Measurements from ENCODE around the gene GPX3.

GPX3 gene

DNA sequence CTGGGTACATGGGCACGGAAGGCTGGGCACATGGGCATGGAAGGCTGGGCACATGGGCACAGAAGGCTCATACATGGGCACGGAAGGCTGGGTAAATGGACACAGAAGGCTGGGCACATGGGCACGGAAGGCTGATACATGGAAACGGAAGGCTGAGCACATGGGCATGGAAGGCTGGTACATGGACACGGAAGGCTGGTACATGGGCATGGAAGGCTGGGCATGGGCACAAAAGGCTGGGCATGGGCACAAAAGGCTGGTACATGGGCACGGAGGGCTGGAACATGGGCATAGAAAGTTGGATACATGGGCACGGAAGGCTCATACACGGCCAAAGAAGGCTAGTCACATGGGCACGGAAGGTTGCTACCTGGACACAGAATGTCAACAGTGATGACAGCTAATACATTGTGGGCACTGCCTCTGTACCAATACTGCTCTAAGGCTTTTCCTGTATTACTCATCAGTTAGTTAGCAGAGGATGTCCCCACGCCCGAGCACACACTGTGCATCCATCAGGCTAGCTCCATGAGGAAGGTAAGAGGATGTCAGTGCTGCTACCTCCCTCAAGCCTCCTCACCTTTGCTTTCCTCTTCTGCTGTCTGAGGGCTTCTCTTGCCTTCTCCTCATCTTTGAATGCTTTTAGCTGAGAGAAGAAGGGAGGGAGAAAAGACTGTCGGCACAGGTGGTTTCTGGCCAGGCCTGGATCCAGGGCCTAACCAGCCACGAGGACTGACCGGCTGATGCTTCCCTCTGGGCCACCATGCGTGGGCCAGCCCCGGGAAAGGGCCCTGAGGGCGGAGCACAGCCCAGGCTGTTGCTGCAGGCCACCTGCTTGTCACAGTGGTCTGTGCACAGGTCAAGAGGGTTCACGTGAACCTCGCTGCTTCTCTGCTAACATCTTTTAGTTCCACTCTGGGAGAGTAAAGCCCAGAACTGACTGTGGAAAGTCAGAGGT, 14.3 kb downstream of the GPX3 start:
- no peak for DNase-seq (ENCODE audit: low spot score)

DNA sequence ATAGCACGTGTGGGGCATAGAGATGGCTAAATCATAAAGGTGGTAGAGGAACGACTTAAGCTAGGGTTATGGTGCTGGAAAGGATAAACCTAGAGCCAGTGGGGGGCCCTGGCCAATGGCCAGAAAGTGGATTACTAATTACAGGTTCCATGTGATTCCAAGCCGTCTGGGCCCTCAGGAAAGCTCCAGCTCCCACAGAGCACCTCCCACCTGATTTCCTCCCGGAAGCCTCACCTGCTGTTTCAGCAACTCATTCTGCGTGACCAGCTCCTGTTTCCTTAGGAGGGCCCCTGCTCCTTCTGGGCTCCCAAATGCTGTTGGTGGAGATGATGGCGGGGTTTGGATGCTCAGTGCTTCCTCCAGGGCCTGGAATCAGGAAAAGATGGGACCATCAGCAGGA, 16.2 kb downstream of the GPX3 start:
- no peak for DNase-seq (ENCODE audit: low spot score)

DNA sequence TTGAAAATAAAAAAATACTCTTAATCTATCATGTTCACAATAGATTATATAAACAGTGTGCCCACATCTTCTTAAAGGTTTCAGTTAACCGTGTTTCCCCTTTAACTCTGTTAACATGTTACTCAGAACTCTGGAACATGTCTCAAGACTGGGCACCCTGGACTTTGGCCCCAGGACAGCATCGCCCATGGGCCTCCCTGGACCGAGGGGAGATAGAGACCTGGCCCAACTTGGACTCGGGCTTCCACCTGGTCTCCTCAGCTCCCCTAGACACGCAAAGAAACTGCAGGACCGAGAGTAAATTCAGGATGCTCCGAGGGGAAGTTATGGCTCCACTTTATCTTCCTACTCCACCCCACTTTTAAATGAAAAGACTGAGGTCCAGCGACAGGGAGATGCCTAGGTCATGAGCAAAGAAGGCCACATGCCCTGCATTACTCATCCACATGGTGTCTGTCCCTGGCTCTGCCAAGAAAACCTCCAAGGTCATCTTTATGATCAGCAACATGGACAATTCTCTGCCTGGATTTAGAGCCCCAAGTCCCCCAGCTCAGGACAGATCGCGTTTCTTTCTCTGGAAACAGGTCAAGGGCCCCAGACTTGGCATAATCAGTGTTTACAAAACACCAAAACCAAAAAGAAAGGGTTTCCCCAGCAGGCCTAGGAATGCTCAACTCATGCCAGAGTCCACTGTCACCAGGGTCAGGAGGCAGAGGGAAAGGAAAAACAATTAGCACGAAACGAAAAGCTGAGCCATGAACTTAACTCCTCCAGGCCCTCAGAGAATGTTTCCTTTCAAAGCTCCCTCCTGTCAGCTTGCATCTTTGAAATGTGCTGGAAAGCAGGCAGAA, 17.4 kb downstream of the GPX3 start:
- no peak for DNase-seq (ENCODE audit: low spot score)

DNA sequence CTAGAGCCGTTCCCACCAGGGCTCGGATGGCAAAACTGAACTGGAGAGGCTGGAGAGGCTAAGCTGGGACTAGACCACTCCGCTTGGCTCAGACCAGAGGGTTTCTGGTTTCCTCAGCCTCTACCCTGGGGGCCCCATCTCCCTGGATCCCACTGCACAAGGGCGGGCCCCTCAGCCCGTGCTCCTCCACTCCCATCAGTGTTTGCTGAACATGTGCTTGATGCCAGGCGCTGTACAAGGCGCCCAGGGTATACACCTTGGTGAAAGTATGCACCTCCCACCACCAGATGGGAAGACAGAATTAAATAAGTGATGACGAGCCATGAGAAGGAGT, 18.0 kb downstream of the GPX3 start:
- DNase-seq (ENCODE audit: low spot score): no peak

DNA sequence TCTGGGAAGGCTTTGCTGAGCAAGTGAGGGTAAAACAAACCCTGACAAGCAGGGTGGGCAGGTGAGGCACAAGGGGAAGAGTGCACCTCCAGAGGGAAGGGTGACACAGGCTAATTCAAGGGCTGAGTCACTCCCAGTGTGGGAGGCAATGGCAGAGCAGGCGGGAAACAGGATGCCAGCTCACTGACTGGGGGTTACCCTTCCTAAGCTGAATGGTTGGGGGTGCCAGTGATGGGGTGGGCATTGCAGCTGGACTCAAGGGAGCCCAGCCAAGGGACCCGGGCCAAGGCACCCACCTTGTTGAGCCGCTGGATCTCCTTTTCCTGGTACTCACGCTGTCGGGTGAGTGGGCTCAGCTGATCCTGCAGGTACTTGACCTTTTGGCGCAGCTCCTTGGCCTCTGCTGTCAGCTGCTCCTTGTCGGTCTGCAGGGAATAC, 18.4 kb downstream of the GPX3 start:
- no peak for DNase-seq (ENCODE audit: low spot score)

DNA sequence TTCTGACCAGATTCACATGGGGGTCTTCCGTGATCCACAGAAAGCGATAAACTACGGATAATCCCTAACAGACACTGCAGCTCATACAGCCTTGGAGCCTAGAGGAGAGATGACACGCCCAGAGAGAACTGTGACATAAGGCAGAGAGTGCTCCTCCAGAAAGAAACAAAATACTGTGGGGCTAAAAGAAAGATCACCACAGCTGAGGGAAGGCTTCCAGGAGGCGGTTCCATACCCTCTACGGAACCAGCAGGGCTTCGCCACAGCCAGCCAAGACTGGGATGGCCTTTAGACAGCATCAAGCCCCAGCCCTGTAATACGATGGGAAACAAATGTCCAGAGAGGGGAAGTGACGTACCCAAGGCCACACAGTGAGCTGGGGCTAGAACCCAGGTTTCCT, 19.3 kb downstream of the GPX3 start:
- no peak for DNase-seq (ENCODE audit: low spot score)

DNA sequence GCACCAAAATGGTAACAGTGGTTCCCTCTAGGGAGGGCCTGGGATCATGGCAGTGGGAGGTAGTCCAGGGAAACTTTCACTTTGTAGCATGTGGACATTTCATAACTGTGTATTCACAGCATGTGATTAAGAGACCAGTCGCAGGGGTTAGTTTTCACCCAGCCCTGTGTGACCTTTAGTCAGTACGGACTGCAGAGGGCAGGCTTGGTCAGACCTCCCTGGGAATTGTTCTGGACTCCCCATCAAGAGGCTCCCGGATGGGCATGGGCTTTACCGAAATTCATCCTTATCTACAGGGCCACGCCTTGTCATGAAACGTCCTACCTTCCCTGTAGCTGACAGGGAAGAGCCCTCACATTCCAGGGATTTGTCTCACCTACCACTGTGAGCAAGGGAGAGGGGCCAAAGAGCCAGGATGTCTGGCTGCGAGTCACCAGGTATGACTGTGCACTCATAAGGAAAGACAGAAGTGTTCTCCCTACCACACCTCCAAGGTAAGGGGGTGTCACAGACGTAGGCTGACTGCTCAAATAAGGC, 19.9 kb downstream of the GPX3 start:
- DNase-seq (ENCODE audit: low spot score): no peak

DNA sequence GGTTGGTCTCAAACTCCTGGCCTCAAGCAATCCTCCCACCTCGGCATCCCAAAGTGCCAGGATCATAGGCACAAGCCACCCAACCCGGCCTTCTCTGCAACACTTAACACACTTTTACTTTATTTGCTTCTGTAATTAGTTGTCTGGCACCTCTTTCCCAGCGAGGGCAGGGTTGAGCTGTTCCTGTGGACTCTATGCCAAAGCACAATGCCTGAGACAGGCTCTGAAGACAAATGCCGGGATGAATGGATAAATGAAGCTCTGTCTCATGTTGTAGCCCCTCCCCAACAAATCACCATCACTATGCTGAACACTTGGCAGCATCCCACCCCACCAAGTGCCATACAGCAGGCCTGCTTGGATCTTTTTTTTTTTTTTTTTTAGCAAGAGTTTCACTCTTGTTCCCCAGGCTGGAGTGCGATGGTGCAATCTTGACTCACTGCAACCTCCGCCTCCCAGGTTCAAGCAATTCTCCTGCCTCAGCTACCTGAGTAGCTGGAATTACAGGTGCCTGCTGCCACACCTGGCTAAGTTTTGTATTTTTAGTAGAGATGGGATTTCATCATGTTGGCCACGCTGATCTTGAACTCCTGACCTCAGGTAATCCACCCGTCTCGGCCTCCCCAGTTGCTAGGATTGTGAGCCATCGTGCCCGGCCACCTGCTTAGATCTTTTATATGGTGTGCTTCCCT, 21.3 kb downstream of the GPX3 start:
- no peak for DNase-seq (ENCODE audit: low spot score)

DNA sequence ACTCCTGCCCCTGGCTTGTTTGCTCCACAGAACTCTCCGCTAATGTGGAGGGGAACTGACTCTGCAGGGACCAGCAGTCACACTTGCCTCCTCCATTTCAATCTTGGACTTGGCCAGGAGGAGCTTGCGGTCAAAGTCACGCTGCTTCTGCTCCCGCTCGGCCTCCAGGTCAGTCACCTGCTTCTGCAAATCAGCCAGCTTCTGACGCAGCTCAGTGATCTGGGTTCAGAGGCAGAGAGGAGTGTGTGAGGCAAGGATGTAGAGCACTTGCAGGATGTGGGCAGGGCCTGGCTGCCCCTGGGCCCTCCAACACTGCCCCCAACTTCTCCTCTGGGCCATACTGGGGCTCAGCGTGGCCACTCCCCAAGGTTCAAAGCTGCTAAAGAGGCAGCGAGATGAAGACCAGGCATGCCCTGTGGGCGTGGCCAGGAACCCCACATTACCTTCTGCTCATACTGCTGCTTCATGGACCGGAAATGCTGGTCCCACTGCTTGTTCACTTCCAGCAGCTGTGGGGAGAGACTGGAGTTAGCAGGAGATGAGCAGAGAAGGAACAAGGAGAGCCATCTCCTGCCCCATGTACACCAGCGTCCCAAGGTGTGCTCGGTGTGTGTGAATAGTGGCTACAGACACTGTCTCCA, 22.2 kb downstream of the GPX3 start:
- no peak for DNase-seq (ENCODE audit: low spot score)

DNA sequence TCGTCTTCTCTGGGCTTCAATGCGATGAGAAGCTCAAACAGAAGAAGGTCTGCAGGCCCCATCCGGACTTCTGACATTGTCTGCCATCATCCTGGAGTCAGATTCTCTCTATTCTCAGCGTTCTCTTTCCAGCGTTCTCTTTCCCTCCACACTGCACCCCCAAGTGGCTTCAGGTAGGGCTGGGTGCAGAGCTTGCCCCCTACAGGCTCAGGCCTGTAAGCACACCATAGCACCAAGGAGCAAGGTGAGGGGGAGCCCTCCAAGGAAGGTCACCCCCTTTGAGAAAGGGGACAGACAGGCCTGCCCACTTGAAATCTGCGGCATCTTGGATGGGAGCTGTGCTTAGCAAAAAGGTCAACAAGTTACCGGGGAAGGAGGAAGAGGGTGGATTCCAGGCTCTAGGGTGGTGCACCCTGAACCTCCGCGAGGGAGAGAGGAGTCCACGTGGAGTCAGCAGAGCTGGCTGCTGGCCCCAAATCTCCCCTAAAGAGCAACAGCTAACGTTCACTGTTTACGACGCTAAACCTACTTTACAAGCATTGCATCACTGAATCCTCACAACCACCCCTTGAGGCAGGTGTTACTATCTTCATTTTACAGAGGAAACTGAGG, 27.5 kb downstream of the GPX3 start:
- DNase-seq (ENCODE audit: low spot score): peak; percentile 28

DNA sequence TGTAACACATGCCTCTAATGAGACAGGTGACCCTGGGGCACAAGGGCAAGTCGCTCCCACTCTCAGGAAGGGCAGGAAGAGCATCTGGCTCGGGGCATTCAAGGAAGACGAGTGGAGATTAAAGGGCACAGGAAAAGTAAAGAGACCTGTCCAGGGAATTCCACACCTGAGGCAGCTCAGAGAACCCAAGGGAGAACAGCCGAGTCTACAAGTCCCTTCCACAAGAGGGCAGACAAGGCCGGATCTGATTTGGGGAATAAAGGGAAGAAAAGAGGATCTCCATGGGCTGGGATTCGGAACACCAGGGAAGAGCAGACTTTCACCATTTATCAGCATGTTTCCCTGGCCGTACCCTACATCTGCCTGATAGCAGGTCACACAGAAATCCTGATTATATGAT, 28.1 kb downstream of the GPX3 start:
- no peak for DNase-seq (ENCODE audit: low spot score)

DNA sequence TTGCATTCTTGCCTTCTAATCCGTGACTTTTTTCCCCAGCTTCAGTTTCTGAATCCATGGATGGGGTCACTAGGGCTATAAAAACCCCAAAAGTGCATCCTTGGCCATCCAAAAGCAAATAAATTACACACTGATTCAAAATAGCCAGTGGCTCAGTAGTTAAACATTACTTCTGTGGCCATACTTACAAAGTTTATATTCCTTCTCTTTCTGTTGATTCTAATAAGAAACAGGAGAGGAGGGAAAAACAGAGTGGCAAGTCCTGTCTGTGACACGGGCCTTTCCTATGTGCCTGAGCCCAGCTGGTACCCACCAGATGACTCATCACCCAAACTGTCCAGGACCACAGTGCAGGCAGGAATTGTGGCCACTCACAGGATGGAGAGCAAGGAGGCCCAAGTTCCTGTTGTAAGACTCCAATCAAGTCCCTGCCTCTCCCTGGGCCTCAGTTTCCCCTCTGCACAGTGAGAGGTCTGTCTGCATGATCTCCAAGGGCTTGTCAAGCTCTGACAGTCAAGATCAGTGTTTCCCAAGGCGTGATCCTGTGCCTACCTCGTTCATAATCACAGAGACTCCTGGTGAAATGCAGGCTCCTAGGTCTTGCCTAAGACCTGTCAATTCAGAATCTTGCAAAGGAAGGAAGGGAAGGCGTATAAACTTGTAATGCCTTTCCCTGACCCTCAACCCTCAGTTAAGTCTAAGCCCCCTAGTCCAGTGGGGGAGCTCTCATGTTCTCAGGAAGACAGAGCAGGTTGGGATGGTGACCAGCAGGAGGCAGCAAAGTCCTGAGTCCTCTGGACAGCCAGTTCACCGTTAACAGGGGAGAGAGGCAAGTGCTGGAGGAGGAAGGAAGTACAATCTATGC, 30.9 kb downstream of the GPX3 start:
- peak; percentile 74 for DNase-seq (ENCODE audit: low spot score)

DNA sequence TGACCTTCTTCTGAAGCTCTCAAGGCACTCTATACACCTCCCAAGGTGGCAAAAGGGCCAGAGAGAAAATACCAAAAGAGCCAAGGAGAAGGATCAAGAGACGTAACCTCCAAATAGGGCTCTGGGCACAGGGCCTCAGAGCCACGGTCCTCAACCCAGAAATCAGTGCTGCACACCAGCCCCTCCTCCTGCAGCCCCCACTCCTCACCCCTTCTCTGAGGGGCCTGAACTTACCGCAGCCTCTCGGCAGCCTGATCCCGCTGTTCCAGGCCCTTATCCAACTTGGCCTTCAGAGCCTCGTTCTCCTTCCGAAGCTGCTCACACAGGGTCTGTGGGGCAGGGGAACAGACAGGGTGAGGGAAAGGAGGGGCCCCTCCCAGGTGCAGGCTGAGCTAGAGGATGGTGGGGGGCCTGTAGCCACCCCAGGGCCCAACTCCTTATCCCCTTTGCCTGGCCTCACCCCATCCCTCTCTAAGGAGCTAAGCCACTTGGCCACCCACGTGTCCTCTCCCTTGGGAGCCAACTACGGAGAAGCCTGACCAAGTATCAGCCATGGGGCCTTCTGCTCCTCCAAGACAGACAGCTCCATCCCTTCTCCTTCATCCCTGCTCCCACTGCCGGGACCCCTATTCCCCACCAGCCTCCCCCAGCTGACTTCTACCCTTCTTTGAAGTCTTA, 31.7 kb downstream of the GPX3 start:
- no peak for DNase-seq (ENCODE audit: low spot score)

DNA sequence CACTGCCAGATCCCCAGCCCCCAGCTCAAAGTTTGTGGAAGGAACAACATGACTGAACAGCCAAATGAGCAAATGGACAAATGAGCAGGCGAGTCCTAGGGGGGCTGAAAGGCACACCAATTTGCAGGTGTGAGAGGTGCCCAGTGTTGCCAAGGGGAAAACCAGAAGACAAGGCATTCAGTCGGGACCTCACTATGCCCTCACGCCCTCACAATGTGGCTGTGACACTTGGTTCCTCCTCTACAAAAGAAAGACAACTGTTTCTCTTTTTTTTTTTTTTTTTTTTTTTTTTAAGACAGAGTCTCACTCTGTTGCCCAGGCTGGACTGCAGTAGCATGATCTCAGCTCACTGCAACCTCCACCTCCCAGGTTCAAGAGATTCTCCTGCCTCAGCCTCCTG, 32.4 kb downstream of the GPX3 start:
- DNase-seq (ENCODE audit: low spot score): no peak

DNA sequence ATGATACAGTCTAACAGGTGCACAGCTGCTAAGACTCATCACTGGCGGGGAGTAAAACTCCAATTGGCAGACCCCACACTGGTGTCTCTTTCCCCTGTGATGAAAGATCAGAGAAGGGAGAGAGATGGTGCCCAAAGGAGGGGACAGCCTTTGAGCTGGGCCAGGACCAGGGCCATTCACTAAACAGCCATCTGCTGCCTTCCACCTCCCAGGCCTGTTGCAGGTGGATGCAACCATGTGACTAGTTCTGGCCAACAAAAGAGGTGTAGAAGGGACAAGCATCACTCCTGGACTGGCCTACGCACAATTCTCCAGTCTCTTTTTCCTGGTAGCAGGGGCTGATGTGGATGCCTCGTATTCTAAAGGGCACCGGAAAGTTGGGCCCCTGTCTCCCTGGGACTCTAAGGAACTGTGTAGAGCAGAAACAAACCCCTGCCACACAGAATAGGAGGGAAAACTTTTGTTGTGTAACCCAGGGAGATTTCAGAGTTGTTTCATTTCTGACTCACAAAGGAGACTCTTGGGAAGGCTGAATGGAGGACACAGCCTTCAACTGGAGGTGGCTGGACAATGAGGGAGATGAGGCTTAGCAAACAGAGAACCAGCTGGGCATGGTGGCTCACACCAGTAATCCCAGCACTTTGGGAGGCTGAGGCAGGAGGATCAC, 33.5 kb downstream of the GPX3 start:
- DNase-seq (ENCODE audit: low spot score): no peak

DNA sequence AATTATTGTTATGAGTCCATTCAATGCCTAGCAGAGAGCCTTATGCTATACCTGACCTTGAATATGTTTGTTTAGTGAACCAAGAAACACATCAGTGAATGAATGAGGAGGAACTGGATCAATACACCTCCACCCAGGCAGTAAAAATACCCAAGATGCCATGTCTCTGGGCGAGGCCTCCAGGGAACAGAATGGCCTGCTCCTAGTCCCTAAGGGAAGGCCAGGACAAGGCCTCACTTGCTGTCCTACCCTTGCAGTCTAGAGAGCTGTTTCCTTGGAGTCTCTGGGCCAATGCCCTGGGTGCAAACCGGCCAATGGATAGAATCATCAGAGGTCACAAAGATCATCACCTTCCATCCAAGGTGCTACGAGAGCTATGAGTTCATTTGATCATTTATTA, 34.3 kb downstream of the GPX3 start:
- DNase-seq (ENCODE audit: low spot score): no peak

DNA sequence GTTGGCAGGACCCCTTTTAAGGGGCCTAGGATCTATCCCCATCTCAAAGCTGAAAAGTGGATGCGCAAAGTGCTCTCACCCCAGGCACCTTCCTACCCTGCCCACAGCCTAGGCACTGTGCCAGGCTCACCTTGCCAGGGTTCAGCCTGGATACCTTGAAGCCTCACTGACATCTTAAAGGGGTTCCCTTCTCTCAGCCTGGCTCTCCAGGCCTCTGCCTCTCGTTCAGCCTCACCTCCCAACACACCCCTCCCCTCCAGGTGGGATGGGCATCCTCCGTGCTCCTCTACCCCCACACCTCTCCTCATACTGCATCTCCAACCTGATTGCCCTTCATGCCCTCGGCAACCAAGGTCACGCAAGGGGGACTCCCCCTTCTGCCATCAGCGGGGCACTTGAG, 34.9 kb downstream of the GPX3 start:
- DNase-seq (ENCODE audit: low spot score): no peak

DNA sequence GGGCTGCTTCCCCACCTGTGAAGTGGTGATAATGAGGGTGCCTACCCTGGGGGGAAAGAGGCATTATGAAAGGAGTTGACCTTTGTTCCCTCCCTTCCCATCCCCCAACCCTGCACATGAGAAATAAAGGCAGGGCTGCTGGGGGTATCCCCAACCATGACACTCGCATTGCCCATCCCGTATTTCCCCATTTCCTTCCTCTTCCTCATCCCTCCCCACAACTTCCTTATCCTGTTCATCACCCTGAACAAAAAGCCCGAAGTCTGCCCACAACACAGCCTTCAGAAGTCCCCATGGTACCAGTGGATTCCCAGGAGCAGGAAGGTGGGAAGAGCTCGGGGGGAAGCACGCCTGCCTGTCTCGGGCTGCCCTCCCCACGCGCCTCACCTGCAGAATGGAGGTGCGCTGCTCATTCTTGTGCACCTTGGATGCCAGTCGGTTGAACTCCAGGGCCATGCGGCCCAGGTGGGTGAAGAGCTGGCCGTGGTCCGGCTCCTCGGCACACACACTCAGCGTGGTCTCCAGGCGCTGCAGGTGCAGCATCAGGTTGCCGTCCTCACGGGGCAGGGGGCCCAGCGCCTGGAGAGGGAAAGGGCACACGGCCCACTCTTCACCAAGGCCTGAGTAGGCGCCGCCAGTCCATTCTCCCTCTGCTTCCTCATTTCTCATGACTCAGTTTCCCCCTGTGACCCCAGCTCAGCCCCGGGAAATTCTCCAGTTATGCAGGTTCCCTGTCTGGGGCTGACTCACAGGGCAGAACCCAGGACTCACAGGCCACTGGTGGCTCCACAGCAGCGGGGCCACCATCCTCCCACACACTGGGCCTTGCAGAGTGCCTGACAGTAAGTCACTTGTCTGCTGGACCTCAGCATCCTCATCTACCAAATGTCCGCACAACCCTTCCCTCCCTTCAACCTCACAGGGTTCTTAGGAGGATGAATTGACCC, 36.3 kb downstream of the GPX3 start:
- no peak for DNase-seq (ENCODE audit: low spot score)

All from CD4-positive, alpha-beta T cell treated with Interleukin-2 at 100 ng/mL for 4 hours (primary cell).